ENCODE measurements around the gene ARRDC2.
A peak's percentile ranks its signal among the peaks of the same experiment; 100 is the strongest.
"Not testable (repeated sequence)": the region's sequence is repeated elsewhere in the genome, so short reads cannot be mapped to it uniquely, and the experiment has no call there.

Gene ARRDC2

GRCh38 chr19:18017275-18018083 lies 9.5 kb downstream of the ARRDC2 start:
- no peak for DNase-seq

DNA sequence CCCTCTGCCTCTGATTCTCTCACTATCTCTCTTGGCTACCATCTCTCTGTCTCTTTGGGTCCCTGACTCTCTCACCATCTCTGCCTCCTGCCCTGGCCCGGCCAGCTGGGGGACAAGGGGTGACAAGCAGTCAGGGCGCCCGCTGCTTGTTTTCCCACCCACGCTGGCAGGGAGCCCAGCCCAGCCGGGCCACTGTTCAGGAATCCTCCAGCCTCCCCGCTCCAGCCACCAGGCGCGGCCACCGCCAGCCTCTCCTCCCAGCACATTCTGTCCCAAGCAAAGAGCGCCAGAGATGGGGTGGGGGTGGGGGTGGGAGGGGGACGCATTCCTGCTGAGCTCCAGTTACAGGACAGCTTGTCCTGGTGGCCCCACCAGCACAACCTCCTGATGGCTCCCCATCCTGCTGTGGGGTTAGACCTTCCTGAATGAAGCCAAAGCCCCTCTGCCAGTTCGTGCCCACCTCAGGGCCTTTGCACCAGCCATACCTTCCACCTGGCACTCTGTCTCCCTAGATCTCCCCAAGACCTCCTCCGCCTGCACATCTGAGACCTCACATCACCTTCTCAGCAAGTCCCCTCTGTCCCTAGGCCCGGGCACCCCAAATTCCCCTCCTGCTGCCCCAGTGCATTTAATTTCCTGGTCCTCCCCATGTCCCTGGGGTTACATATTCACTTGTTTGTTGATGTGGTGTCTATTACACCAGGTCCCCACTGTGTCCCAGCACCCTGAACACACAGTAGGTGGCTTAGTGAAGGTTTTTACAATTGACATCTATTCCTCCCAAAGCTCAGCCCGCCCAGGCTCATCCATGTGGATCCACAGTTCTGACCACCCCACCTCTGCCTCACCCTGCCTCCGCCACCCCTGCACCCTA lies 12.5 kb downstream of the ARRDC2 start:
- no peak for DNase-seq

- no peak for DNase-seq
Measured at GRCh38 chr19:18021121-18021755, 13.3 kb downstream of the ARRDC2 start.

GRCh38 chr19:18023622-18024251 lies 15.8 kb downstream of the ARRDC2 start:
- no peak for DNase-seq

DNA sequence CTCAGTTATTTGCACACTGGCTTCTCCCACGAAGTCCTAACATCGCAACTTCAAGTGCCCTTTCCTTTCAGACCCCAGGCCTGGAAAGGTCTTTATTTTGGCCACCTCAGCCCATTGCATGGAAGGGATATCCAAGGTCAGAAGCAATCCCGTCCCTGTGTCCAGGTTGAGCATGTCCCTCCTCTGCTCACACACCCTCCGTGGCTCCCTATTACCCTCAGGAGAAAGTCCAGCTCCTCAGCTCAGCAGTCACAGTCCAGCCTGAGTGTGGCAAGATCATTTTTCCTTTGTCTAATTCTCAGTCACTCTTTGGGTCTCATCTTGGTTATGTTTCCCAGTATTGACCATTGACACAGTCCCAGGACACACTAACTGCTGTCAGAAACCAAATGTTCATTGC lies 19.2 kb downstream of the ARRDC2 start:
- no peak for DNase-seq

DNA sequence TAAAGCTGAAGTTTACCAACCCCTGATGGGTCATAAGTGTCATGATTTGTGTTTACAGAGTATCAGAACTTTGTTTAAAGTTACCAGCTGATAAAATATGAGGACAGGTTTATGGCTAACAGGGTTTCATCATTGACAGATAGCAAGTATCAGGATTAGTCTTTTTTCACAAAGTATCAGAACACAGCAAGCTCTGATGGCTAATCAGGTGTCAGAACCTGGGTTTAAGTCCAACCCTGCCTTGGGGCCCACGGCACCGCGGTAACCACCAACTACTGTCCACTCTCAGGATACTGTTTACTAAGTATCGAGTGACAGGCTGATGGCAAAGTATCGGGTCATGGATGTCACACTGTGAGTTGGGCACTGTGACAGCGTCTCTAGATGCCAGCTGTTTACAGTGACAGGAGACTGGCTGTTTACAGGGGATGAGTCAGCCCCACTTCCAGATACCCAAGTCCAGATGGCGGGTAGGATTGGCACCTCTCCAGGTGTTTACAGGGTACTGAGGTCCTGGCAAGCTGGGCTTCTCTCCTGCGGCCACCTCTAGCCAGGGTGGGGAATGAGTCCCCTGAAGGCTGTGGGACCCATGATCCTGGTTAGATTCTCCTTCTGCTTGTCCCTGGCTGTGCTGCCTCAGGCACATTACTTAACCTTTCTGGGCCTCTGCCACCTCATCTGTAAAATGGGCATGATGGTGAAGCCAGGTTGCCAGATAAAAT lies 21.8 kb downstream of the ARRDC2 start:
- no peak for DNase-seq

GRCh38 chr19:18031401-18031800 lies 23.4 kb downstream of the ARRDC2 start:
- not testable (repeated sequence) for DNase-seq

DNA sequence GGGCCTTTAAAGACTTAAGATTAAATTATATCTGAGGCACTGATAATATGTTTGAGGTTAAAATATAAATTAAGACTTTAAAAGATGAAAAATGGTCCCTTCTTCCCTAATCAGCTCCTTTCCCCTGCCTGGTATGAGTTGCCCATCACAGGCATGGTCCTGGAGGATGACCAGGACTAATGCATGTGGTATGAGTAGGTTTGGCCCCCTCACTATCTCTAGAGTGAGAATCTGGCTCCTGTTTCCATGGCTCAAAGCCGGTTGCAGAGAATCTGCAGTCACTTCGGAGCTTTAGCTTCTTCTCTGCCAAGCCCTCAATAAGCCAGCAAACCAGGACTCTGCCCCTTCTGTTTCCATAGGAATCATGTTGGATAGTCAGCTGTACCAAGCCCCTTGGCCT lies 24.1 kb downstream of the ARRDC2 start:
- DNase-seq, result not testable (repeated sequence)

- DNase-seq, result no peak
Measured at GRCh38 chr19:18041054-18041453, 33.1 kb downstream of the ARRDC2 start.

DNA sequence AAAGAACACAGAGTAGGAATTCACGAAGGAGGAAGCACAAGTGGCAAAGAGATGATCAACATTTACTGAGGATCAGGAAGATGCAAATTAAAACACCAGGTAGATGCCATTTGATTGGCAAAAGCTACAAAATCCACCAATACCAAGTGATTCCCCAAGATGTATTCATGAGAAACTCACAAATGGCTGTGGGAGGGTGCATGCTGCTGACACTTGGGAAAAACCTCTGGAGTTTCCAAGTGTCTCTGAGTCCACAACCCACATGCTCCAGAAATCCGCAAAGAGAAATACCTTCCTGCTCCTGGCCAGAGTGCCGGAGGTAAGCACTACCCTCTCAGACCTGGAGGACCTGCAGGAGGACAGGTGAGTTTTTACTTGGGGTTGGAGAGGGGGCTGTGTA lies 35.7 kb downstream of the ARRDC2 start:
- DNase-seq, result no peak

DNA sequence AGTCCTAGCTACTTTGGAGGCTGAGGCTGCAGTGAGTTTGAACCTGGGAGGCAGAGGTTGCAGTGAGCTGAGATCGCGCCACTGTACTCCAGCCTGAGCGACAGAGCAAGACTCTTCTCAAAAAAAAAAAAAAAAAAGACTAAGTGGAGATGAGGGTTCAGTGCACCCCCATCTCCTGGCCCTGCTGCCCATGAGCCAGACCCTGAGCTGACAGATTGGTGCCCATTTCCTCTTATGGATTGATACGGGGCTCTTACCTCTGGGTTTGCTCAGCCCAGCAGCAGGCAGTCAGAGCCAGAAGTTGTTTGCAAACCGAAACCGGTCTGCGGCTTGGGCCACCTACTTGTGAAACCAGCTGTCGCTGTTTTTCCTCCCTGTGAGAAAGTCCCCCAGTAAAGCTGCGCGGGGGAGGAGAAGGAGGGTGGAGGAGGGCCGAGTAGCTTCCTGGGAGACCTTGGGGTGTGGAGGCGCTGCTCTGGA lies 36.9 kb downstream of the ARRDC2 start:
- DNase-seq, result no peak

DNA sequence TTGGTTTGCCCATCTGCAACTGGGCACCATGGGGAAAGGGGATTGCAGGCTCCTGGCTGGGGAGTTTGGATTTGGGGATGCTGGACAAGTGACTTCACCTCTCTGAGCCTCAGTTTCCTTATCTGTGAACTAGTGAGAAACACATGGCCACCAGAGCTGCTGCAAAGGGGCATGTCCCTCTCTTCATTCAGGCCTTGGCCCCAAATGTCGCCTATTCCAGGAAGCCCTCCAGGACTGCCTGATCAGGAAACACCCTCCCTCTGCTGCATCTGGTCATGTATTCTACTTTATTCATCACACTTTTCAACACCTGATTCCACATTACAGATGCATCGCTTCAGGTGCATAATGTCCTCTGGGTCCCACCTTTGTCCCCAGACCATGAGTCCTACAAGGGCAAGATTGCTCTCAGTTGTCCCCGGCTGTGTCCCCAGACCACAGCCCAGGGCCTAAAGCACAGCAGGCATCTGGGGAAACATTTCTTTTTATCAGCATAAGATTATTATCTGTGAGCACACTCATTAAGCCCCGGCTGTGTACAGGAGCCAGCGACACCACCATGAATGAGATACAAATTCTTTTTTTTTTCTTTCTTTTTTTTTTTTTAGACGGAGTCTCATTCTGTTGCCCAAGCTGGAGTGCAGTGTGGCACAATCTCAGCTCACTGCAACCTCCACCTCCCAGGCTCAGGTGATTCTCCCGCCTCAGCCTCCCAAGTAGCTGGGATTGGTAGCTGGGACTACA lies 37.5 kb downstream of the ARRDC2 start:
- DNase-seq, result no peak

DNA sequence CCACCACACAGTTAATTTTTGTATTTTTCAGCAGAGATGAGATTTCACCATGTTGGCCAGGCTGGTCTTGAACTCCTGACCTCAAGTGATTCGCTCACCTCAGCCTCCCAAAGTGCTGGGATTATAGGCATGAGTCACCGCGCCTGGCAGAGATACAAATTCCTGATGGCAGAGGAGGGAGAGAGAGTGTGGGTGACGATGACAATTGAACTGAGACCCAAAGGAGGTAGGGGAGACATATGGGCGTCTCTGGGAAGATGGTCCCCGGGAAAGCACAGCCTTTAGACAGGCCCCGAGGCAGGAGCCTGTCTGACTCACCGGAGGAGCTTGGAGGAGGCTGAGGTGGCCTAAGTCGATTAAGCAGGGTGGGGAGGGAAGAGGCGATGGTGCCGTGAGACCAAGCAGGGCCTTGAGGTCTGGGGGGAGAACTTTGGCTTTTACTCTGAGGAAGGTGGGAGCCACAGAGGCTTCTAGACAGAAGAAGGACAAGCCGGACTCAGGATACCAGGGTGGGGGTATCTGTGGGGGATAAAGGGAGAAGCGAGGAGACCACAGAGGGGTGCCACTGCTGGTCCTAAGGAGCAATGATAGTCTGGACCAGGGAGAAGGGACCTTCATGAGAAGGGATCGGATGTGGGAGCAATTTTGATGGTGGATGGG lies 38.2 kb downstream of the ARRDC2 start:
- no peak for DNase-seq

DNA sequence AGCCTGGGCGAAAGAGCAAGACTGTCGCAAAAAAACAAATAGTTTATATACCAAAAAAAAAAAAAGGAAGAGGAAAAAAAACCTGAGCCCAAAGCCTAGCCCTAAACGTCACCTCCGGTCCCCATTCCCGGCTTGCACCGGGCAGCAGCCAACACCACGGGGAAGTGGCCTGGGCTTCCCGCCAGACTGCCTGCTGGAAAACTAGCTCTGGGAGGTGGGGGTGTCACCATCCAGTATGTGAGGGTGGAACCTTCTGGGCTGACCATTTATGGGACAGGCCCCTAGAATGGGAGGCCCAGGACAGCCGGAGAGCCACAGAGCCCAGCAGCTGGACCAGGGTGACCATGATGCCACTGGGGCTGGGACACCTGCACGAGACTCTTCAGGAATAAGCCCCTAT lies 41.4 kb downstream of the ARRDC2 start:
- DNase-seq, result no peak

- no peak for DNase-seq
Measured at GRCh38 chr19:18051887-18052286, 43.9 kb downstream of the ARRDC2 start.

- no peak for DNase-seq
Measured at GRCh38 chr19:18053576-18054219, 45.7 kb downstream of the ARRDC2 start.

GRCh38 chr19:18055967-18056366 lies 48.0 kb downstream of the ARRDC2 start:
- DNase-seq, result no peak

DNA sequence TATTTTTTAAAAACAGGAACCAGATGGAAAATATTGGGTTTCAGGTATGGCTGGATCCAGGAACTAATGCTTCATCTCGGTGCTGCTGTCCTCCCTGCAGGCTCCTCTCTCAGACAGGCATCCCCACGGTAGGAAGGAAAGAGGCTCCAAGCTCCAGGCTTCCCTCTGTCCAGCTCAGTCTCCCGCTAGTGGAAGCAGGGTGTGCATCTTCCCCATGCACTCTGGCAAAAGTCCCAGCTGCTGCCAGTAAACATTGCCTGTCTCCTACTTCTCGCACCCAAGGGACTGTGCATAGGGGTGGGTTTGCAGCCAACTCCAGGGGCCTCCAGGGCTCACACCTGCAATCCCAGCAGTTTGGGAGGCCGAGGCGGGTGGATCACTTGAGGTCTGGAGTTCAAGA lies 49.6 kb downstream of the ARRDC2 start:
- DNase-seq, result no peak

- DNase-seq, result peak; percentile 1
Measured at GRCh38 chr19:18058208-18059009, 50.4 kb downstream of the ARRDC2 start.

DNA sequence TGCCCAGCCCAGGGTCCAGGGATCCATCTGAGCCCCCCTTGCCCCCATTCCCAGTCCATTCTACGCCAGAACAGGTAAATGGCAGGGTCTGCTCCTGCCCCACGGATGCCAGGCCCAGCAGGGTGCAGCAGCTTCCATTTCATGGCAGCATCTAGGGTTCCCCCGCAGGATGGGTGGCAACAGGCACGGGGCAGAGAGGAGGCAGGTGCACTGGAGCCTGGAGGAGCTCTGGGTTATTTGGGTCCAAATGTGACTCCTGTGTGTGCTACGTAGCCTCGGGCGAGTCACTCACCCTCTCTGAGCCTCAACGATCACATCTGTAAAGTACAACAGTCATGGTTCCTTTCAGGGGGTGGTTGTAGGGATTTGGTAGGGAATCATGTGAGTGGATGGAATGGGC lies 51.3 kb downstream of the ARRDC2 start:
- DNase-seq, result no peak

All from NCI-H526 treated with DMSO at 0.1 percent for 48 hours (cell line).